HG03439 (cell line): ENCODE data around the gene PIP4K2A.
"Not testable (repeated sequence)": the region's sequence is repeated elsewhere in the genome, so short reads cannot be mapped to it uniquely, and the experiment has no call there.

Experiments used
- ATAC-seq: cut with Tn5 transposase; IDR thresholded peaks from one replicate; pipeline ENCODE4 v1.9.1; 2021; ENCODE audit warnings: mild to moderate bottlenecking, moderate library complexity; ENCODE audit not compliant: unreplicated experiment

PIP4K2A gene

DNA sequence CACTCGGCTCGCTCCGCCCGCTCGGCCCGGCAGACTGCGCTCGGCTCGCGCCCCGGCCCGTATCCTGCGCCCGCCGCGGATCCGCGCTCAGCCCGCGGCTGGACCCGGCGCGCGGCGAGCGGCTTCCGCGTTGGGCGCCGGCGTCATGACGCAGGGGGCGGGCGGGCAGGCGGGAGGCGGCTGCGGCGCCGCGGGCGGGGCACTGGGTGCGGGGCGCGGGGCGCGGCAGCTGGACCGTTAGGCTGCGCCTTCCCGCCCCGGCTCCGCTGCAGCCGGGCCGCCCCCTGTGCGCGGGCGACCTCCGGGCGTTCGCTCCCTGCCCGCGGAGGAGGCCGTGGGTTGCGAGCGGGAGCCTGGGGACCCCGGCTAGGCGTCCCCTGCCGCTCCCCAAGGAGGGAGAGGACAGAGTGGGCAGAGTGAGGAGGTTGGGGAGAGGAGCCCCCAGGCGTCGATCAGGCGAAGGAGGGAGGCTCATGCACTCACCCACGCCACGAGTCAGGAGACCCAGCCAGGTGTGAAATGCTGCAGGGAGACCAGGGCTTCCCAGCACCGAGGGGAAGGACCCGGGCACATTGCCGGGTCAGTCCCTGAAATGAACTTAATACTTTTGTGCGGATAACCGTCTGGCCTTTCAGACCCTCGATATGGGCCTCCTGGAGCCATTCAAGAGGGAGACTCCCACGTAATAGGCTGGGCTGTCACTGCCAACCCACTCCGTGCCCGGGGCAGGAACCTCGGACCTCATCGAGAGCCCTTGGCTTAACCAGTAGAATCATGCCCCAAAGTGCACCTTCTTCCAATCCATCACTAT is at the start of gene PIP4K2A:
PIP4K2A (minus strand) TSS at position 100 of the 811 bp plus-strand sequence. CDS start 252 bp downstream, outside the sequence.
- ATAC-seq: peak; percentile 74

DNA sequence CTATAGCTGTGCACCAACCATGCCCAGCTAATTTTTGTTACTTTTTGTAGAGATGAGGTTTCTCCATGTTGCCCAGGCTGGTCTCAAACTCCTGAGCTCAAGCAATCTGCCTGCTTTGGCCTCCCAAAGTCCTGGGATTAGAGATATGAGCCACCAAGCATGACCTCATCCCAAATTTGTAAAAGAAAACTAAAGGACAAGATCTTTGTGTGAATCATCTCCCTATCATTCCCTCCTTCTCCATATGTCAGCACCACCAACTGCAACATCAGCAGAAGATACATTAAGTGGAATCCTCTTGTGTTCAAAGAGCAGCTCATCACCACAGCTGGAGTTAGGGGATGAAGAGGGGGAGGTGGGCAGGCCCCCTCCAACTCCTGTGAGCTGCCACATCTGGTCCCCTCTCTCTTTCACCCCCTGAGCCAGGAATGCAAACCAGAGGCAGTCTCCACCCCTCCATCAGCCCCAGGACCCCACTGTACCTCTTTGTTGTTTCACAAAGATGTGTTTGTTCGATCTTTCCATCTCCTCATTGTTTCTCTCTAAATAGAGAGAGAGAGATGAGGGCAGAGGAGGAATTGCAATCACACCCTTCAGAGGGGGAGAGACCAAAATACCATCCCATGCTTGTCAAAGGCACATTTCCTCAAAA is 47.3 kb upstream of the PIP4K2A start:
- no peak for ATAC-seq

- no peak for ATAC-seq
These were observed 45.6 kb upstream of the PIP4K2A start for GRCh38 chr10:22760025-22760424.

GRCh38 chr10:22758867-22759266 is 44.5 kb upstream of the PIP4K2A start:
- no peak for ATAC-seq

- no peak for ATAC-seq
These were observed 39.9 kb upstream of the PIP4K2A start for GRCh38 chr10:22754296-22754695.

DNA sequence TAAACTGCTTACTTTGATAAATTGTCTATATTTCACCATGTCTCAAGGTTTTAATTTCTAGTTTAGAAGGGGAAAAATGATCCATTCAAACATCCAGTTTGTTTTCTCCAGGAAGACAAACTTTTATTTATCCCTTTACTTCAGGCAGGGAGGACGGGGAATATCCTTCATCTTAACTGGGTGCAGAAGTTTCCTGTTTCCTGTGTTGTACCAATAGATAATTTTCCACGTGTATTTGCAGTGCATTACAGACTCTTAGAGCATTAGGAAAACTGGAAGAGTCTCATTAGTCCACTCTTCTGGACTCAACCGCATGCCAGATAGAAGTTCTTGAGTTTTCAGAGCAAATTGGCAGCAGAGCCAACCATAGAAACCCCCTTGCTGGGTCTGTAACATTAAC is 39.4 kb upstream of the PIP4K2A start:
- ATAC-seq: no peak

DNA sequence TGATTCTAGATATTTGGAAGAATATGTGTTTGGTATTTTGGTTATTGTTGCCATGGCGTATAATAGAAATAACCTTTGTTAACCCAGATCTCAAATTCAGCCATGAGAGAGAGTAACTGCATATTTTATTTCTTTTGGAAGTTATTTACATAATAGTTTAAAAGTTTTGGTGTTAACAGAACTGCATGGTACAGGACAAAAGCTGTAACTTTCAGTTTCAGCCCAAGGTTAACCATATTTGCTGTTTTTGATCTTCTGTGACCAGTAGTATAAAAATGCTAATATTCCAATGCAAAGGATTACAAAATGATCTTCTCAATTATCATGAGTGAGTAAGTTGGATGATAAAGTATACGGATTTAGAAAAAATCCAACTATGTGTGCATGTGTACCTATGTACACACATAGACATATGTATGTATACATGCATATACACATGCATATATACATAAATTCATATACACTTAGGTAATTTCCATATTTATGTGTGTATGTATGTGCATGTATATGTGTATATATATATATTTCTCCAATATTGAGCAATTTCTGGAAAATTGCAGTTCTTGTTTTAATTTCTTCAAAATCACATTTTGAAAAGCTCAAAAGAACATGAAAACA is 38.0 kb upstream of the PIP4K2A start:
- ATAC-seq: no peak

GRCh38 chr10:22750131-22750530 is 35.8 kb upstream of the PIP4K2A start:
- ATAC-seq: no peak

GRCh38 chr10:22744858-22745257 is 30.5 kb upstream of the PIP4K2A start:
- ATAC-seq: not testable (repeated sequence)

- peak; percentile 80 for ATAC-seq
These were observed 28.3 kb upstream of the PIP4K2A start for GRCh38 chr10:22742678-22743077.

DNA sequence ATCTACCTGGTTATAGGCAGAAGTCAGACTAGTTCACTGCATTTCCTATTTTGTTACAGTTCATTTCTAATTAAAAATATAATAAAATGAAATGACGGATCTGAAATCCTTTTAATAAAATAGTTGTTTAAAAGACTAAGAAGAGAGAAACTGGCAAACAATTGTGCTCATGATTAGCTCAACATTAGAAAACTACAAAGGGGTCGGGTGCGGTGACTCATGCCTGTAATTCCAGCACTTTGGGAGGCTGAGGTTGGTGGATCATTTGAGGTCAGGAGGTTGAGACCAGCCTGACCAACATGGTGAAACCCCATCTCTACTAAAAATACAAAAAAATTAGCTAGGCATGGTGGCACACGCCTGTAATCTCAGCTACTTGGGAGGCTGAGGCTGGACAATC is 27.3 kb upstream of the PIP4K2A start:
- not testable (repeated sequence) for ATAC-seq

DNA sequence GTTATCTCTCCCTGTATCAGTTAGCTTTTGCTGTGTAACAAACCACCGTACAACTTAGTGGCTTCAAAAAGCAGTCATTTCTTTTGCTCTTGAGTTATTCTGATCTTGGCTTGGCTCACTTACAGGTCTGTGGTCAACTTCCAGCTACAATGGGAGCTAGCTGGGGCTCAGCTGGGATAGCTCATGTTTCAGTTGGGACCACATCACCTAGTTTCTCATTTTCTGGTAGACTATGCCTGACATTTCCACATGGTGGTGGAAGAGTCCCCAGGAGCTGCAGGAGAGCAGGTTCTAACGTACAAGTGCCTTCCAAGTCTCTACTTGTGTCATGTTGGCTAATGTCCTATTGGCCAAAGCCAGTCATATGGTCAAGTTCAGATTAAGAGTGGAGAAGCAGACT is 25.8 kb upstream of the PIP4K2A start:
- no peak for ATAC-seq

DNA sequence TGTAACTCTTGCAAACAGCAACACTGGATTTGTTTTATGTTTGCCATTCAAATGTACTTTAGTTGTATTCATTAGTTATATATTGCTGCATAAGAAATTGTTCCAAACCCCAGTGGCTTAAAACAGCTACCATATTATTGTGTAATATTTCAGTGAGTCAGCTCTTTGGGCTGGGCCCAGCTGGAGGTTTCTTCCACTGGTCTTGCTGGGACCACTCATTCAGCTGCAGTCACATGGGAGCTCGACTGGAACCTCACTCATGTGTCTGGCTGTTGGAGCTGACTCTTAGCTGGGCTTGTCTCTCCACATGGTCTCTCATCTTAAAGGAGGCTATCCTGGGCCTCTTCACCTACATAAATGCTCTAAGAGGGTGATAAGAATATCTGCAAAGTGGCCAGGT is 23.2 kb upstream of the PIP4K2A start:
- ATAC-seq: no peak

DNA sequence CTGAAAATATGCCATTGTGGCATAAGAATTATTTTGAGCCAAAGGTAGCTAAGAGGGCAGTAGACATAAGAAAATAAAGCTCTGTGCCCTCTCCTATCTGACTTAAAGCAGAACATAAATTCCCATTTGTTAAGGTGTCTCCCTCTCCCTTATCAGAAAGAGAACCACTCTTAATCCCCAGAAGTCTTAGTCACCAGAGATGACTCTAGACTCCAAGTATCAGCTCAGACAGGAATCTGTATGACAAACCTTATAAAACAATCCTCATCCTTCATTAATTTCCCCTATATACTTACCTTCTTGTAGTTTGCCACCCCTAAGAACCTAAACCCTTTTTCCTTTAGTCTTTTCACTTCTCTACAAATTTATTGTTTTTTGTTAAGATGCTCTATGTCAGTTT is 21.8 kb upstream of the PIP4K2A start:
- no peak for ATAC-seq

DNA sequence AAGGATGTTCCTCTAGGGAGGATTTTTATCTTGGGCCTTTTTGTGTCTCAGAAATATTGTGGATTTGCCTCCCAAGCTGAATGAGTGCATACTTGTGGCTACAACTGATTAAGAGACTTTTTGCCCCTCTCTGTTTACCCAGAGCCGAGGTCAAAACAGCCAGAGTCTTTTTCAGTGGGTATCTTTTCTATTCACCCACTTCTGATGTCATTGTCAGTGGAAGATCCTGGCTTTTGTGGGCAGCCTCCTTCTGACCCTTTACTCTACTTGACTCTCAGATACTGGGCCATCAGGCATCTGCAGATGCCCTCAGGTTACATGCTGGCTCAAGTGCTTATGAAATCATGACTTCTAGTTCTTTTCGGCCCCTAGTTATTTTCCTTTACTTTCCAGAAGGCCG is 19.6 kb upstream of the PIP4K2A start:
- no peak for ATAC-seq

DNA sequence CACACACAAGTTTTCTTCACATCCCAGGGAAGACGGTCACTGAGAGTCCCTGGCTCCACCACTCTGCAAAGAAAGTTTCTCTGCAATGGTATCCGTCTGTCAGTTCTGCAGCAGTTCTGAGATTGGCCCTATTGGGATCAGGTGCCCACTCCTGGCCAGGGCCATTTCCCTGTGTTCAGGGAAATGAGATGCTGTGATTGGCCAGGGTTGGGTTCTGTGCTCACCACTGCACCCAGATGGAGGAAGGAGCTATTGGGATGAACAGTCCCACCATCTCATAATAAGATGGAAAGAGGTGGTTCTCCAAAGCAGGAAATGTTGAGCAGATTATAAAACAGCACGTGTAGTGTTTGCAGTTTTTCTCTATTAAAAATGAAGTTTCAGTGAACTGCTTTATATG is 13.3 kb upstream of the PIP4K2A start:
- no peak for ATAC-seq

GRCh38 chr10:22727112-22727511 is 12.7 kb upstream of the PIP4K2A start:
- ATAC-seq: no peak

- ATAC-seq: no peak
These were observed 10.4 kb upstream of the PIP4K2A start for GRCh38 chr10:22724773-22725172.

- peak; percentile 56 for ATAC-seq
These were observed 9.4 kb upstream of the PIP4K2A start for GRCh38 chr10:22723783-22724182.

DNA sequence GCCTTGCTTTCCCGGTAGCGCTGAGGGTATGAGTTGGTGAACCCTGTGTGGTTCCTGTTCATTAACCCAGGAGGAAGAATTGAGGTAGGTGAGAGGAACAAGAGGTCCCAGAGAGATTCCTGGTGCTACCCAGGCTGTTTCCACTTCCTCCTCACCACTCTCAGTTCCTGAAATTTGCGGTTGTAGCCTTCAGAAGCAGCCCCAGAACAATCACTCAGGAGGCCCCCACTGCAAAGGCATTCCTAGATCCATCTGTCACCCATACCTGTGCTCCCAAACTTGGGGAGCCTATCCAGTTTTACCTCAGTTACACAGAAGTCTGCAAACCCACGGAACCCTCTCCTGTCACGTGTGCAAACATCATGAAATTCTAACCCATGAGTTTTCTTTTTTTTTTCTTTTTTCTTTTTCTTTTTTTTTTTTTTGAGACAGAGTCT is 9.0 kb upstream of the PIP4K2A start:
- peak; percentile 50 for ATAC-seq

DNA sequence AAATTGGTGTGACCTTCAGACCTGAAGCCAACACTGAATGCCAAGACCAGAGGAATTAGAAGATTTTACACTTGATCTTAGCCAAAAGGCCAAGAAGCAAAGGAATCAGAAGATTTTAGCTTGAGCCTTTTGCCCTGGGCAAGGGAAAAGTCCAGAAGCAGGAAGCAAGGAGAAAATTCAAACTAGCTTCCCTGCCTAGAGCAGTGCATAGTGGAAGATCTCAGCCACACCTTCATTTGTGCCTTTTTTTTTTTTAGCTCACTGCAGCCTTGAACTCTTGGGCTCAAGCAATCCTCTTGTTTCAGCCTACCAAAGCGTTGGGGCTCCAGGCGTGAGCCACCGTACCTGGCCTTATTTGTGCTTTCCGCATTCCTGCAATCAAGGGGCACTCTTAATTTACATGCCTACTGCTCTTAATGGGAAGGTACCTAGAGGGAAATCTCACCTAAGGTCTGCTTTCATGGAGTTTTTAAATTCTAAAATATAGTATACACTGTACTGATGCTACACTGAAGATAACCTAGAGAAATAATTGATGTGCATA is 8.3 kb upstream of the PIP4K2A start:
- ATAC-seq: no peak

DNA sequence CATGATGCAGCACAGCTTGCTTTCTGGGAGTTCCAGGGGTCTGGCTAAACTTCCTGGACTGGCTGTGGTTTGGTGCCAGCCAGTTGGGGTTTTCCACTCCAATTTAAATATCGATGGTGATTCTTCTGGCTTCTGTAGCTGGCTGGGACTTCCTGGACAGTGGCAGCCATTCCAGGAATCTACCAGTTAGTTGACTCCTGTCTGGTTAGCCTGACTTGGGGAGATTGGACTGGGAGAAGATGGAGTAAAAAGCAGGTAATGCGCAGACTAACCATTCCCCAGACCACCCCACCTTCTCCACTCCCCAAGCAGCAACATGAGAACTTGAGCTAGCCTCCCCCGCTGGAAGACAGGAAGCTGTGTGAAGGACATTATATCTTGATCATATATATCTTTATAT is 6.3 kb upstream of the PIP4K2A start:
- no peak for ATAC-seq
